H1 (cell line): Measurements from ENCODE around the gene GFOD1. TPM values are rescaled to one million over a fixed set of nuclear protein-coding genes. Genes with fewer than 3 reads are reported as not detected.

Experiments used
- BRCA1 ChIP-seq: IDR thresholded peaks from 2 replicates; pipeline ENCODE4 v1.6.1; 2012; ENCODE audit warnings: low read depth, low read length, improper control_type of control experiment
- GABPA ChIP-seq: IDR thresholded peaks from 2 replicates; pipeline ENCODE4 v1.6.1; 2011; ENCODE audit warnings: mild to moderate bottlenecking, low read length, moderate library complexity, borderline replicate concordance; ENCODE audit not compliant: insufficient read depth
- HDAC2 ChIP-seq, 2 experiments: fragments of 300-600 bp in 1 of 2; sonication (generic) in 1 of 2; IDR thresholded peaks; 2 replicates each; pipeline ENCODE4 v1.6.1; 2011 to 2012; ENCODE audit warnings: low read depth in 2 of 2, low read length in 2 of 2, mild to moderate bottlenecking in 2 of 2, moderate library complexity in 2 of 2, borderline replicate concordance in 1 of 2, inconsistent platforms in 1 of 2
- HDAC6 ChIP-seq: IDR thresholded peaks from one replicate; pipeline ENCODE4 v1.7.1; 2012; ENCODE audit warnings: low read depth, mild to moderate bottlenecking, inconsistent platforms, low read length, moderate library complexity
- POU5F1 ChIP-seq: IDR thresholded peaks from 2 replicates; pipeline ENCODE4 v1.6.1; 2011; ENCODE audit warnings: low read depth, mild to moderate bottlenecking, low read length, moderate library complexity
- SP2 ChIP-seq: IDR thresholded peaks from 2 replicates; pipeline ENCODE4 v1.6.1; 2012; ENCODE audit warnings: mild to moderate bottlenecking, low read length, inconsistent platforms
- SP4 ChIP-seq: IDR thresholded peaks from 2 replicates; pipeline ENCODE4 v1.6.1; 2012; ENCODE audit warnings: low read length, inconsistent platforms
- polyA plus RNA-seq, 7 experiments: library from polyadenylated mRNA; depleted of rRNA in 3 of 7; stranded (reverse) in 5 of 7; unstranded in 2 of 7; fragments of >200 nt in 5 of 7; fragments of 200-250 nt in 2 of 7; gene quantifications; 1 replicate in 5 of 7; 2 replicates in 1 of 7; 4 replicates in 1 of 7; pipeline versions ENCODE4 v1.2.1 to v1.2.3, GENCODE V29; 2011 to 2013; ENCODE audit warnings: missing spikeins in 2 of 7, mixed read lengths in 2 of 7
- total RNA-seq: library from RNA; stranded (reverse); fragmentation: NEBNext Ultra II Directional; extraction: Animal tissue kit (Norgen Biotek cat#: 25700); gene quantifications from 2 replicates; pipeline ENCODE4 v1.2.1, GENCODE V29; 2021

GFOD1 gene
- total and polyA plus RNA-seq, 2 of the 8 experiments (the other 6 are each of a cell fraction or from before 2014, with no cell fraction given) = 2.5 to 8.8 TPM

DNA sequence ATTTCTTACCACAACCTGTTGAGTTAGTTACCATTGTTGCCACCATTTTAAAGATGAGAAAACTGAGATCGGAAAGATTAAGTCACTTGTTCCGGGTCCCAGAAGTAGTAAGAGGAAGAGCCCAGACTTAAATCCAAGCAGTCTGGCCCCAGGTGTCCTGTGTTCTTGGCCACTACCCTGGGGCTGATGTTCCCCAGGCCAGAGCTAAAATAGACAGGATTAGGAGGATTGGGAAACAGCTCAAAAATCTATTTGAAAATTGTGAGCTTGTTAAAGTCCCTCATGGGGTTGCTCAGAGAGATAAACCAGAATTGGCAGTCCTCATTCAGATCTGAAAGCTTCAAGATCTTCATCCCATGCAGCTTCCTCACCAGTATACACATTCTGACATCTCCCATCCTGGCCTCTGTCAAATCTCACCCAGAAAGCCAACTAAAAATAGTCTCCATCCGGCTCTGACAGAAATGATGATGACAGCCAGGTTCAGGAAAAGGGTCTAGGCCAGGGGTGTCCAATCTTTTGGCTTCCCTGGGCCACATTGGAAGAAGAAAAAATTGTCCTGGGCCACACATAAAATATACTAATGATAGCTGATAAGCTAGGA is 62.0 kb downstream of the GFOD1 start (continued):
- no peak for TF ChIP-seq SP2
- TF ChIP-seq GABPA = no peak
- no peak for TF ChIP-seq SP4
- TF ChIP-seq BRCA1 = no peak
- no peak for TF ChIP-seq HDAC2 (IDR thresholded peaks at IDR 0.05; ENCODE audit: borderline replicate concordance in 1 of 2, low read depth in 2 of 2, low read length in 2 of 2)
- TF ChIP-seq HDAC6 = no peak
- TF ChIP-seq POU5F1 = no peak
